SK-N-SH treated with all-trans-retinoic acid at 6 μM for 48 hours (cell line): ENCODE data around the gene IHH.

Source experiments
- ATAC-seq: fragments of 200-7000 bp; cut with Tn5 transposase; 3 replicates; pipeline ENCODE4 v1.9.1; 2020; ENCODE audit warnings: mild to moderate bottlenecking, moderate library complexity
- ARNTL ChIP-seq: fragments of 450-650 bp; formaldehyde crosslinking; IDR thresholded peaks from 2 replicates; pipeline ENCODE4 v1.5.0; 2020; ENCODE audit warnings: low read depth, mild to moderate bottlenecking, moderate library complexity, borderline replicate concordance
- BACH2 ChIP-seq: fragments of 250-450 bp; sonication (Bioruptor Pico); IDR thresholded peaks from 2 replicates; pipeline ENCODE4 v1.9.0; 2021; ENCODE audit warnings: mild to moderate bottlenecking, borderline replicate concordance
- CSDC2 ChIP-seq: fragments of 250-450 bp; sonication (Bioruptor Pico); IDR thresholded peaks from 2 replicates; pipeline ENCODE4 v1.5.0; 2020; ENCODE audit warnings: mild to moderate bottlenecking, moderate library complexity
- ESRRG ChIP-seq: fragments of 250-450 bp; sonication (Bioruptor Pico); IDR thresholded peaks from 2 replicates; pipeline ENCODE4 v1.6.1; 2021; ENCODE audit warnings: mild to moderate bottlenecking
- ISL1 ChIP-seq: fragments of 250-450 bp; sonication (Bioruptor Pico); IDR thresholded peaks from 2 replicates; pipeline ENCODE4 v2.1.2; 2022; ENCODE audit warnings: mild to moderate bottlenecking, moderate library complexity
- OSR1 ChIP-seq: fragments of 250-450 bp; sonication (Bioruptor Pico); IDR thresholded peaks from 2 replicates; pipeline ENCODE4 v1.8.0; 2022; ENCODE audit warnings: moderate library complexity, mild to moderate bottlenecking, inconsistent platforms
- PPARA ChIP-seq: fragments of 250-450 bp; sonication (Bioruptor Pico); IDR thresholded peaks from 2 replicates; pipeline ENCODE4 v1.5.0; 2020; ENCODE audit warnings: mild to moderate bottlenecking, borderline replicate concordance
- RARB ChIP-seq: fragments of 250-450 bp; sonication (Bioruptor Pico); IDR thresholded peaks from 2 replicates; pipeline ENCODE4 v1.8.0; 2021; ENCODE audit warnings: mild to moderate bottlenecking, moderate library complexity
- TCF4 ChIP-seq: fragments of 250-450 bp; sonication (Bioruptor Pico); IDR thresholded peaks from 2 replicates; pipeline ENCODE4 v1.8.0; 2021; ENCODE audit warnings: mild to moderate bottlenecking, moderate library complexity, borderline replicate concordance
- TOX ChIP-seq: fragments of 250-450 bp; sonication (Bioruptor Pico); IDR thresholded peaks from 2 replicates; pipeline ENCODE4 v1.8.0; 2021; ENCODE audit warnings: mild to moderate bottlenecking, moderate library complexity, borderline replicate concordance
- ZFP3 ChIP-seq: fragments of 250-450 bp; sonication (Bioruptor Pico); IDR thresholded peaks from 2 replicates; pipeline ENCODE4 v1.5.0; 2020; ENCODE audit warnings: mild to moderate bottlenecking, moderate library complexity
- ZFP30 ChIP-seq: fragments of 450-650 bp; formaldehyde crosslinking; IDR thresholded peaks from 2 replicates; pipeline ENCODE4 v1.5.0; 2022; ENCODE audit warnings: mild to moderate bottlenecking, moderate library complexity
- ZNF565 ChIP-seq: fragments of 450-650 bp; formaldehyde crosslinking; conservative IDR thresholded peaks from 2 replicates; pipeline ENCODE4 v1.5.0; 2020; ENCODE audit warnings: low read depth, mild to moderate bottlenecking, moderate library complexity
- ZNF70 ChIP-seq: fragments of 450-650 bp; formaldehyde crosslinking; IDR thresholded peaks from 2 replicates; pipeline ENCODE4 v1.5.0; 2020; ENCODE audit warnings: mild to moderate bottlenecking, moderate library complexity
- TF ChIP-seq, protein P1 (sequence below): fragments of 250-450 bp; sonication (Bioruptor Pico); IDR thresholded peaks from 2 replicates; pipeline ENCODE4 v1.5.1; 2021; ENCODE audit warnings: mild to moderate bottlenecking, moderate library complexity
- TF ChIP-seq, protein P2 (sequence below): fragments of 250-450 bp; sonication (Bioruptor Pico); IDR thresholded peaks from 2 replicates; pipeline ENCODE4 v1.5.1; 2020; ENCODE audit warnings: low read depth, mild to moderate bottlenecking, moderate library complexity
- TF ChIP-seq, protein P3 (sequence below): fragments of 250-450 bp; sonication (Bioruptor Pico); IDR thresholded peaks from 2 replicates; pipeline ENCODE4 v1.5.0; 2020; ENCODE audit warnings: mild to moderate bottlenecking, moderate library complexity
- TF ChIP-seq, protein P4 (sequence below): fragments of 250-450 bp; sonication (Bioruptor Pico); IDR thresholded peaks from 2 replicates; pipeline ENCODE4 v1.8.0; 2020; ENCODE audit warnings: mild to moderate bottlenecking, moderate library complexity, borderline replicate concordance

Gene IHH

DNA sequence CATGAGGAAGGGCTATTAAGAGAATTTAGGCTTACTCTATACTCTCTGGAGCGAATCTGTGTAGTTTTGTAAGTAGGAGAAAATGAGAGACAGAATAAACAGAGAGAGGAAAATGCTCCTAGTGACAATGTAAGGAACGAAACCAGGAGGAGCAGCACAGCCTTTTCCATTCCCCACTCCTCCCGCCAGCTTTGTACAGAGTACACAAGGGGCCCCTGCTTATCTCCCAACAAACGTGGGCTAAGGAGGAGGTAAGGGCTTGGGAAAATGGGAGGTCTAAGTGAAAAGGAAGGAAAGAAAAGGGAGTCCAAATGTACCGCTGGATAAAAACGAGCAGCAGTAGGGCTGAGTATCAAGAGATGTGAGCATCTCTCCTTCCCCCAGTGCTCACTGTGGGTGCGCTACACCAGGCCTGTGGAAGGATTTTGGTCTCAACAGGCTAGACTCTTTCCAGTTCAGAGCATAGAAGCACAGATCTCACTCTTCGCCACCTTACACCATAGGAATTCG lies 12.1 kb upstream of the IHH start:
- no peak for ATAC-seq
- TF ChIP-seq ISL1 (CRISPR knock-in tag): no peak
- no peak for TF ChIP-seq BACH2 (CRISPR knock-in tag)
- TF ChIP-seq ZFP3 (CRISPR knock-in tag): no peak
- TF ChIP-seq, protein P1, sequence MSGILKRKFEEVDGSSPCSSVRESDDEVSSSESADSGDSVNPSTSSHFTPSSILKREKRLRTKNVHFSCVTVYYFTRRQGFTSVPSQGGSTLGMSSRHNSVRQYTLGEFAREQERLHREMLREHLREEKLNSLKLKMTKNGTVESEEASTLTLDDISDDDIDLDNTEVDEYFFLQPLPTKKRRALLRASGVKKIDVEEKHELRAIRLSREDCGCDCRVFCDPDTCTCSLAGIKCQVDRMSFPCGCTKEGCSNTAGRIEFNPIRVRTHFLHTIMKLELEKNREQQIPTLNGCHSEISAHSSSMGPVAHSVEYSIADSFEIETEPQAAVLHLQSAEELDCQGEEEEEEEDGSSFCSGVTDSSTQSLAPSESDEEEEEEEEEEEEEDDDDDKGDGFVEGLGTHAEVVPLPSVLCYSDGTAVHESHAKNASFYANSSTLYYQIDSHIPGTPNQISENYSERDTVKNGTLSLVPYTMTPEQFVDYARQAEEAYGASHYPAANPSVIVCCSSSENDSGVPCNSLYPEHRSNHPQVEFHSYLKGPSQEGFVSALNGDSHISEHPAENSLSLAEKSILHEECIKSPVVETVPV (CRISPR knock-in tag): no peak
- TF ChIP-seq, protein P2, sequence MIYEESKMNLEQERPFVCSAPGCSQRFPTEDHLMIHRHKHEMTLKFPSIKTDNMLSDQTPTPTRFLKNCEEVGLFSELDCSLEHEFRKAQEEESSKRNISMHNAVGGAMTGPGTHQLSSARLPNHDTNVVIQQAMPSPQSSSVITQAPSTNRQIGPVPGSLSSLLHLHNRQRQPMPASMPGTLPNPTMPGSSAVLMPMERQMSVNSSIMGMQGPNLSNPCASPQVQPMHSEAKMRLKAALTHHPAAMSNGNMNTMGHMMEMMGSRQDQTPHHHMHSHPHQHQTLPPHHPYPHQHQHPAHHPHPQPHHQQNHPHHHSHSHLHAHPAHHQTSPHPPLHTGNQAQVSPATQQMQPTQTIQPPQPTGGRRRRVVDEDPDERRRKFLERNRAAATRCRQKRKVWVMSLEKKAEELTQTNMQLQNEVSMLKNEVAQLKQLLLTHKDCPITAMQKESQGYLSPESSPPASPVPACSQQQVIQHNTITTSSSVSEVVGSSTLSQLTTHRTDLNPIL (CRISPR knock-in tag): no peak
- TF ChIP-seq ZNF565 (CRISPR knock-in tag): no peak
- no peak for TF ChIP-seq ZFP30 (CRISPR knock-in tag)
- TF ChIP-seq CSDC2 (CRISPR knock-in tag): no peak
- no peak for TF ChIP-seq ZNF70 (CRISPR knock-in tag)
- no peak for TF ChIP-seq ARNTL
- no peak for TF ChIP-seq TOX
- TF ChIP-seq, protein P3, sequence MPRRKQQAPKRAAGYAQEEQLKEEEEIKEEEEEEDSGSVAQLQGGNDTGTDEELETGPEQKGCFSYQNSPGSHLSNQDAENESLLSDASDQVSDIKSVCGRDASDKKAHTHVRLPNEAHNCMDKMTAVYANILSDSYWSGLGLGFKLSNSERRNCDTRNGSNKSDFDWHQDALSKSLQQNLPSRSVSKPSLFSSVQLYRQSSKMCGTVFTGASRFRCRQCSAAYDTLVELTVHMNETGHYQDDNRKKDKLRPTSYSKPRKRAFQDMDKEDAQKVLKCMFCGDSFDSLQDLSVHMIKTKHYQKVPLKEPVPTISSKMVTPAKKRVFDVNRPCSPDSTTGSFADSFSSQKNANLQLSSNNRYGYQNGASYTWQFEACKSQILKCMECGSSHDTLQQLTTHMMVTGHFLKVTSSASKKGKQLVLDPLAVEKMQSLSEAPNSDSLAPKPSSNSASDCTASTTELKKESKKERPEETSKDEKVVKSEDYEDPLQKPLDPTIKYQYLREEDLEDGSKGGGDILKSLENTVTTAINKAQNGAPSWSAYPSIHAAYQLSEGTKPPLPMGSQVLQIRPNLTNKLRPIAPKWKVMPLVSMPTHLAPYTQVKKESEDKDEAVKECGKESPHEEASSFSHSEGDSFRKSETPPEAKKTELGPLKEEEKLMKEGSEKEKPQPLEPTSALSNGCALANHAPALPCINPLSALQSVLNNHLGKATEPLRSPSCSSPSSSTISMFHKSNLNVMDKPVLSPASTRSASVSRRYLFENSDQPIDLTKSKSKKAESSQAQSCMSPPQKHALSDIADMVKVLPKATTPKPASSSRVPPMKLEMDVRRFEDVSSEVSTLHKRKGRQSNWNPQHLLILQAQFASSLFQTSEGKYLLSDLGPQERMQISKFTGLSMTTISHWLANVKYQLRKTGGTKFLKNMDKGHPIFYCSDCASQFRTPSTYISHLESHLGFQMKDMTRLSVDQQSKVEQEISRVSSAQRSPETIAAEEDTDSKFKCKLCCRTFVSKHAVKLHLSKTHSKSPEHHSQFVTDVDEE (CRISPR knock-in tag): no peak
- no peak for TF ChIP-seq RARB (CRISPR knock-in tag)
- no peak for TF ChIP-seq ESRRG (CRISPR knock-in tag)
- no peak for TF ChIP-seq PPARA (CRISPR knock-in tag)
- TF ChIP-seq, protein P4, sequence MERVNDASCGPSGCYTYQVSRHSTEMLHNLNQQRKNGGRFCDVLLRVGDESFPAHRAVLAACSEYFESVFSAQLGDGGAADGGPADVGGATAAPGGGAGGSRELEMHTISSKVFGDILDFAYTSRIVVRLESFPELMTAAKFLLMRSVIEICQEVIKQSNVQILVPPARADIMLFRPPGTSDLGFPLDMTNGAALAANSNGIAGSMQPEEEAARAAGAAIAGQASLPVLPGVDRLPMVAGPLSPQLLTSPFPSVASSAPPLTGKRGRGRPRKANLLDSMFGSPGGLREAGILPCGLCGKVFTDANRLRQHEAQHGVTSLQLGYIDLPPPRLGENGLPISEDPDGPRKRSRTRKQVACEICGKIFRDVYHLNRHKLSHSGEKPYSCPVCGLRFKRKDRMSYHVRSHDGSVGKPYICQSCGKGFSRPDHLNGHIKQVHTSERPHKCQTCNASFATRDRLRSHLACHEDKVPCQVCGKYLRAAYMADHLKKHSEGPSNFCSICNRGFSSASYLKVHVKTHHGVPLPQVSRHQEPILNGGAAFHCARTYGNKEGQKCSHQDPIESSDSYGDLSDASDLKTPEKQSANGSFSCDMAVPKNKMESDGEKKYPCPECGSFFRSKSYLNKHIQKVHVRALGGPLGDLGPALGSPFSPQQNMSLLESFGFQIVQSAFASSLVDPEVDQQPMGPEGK (CRISPR knock-in tag): no peak

DNA sequence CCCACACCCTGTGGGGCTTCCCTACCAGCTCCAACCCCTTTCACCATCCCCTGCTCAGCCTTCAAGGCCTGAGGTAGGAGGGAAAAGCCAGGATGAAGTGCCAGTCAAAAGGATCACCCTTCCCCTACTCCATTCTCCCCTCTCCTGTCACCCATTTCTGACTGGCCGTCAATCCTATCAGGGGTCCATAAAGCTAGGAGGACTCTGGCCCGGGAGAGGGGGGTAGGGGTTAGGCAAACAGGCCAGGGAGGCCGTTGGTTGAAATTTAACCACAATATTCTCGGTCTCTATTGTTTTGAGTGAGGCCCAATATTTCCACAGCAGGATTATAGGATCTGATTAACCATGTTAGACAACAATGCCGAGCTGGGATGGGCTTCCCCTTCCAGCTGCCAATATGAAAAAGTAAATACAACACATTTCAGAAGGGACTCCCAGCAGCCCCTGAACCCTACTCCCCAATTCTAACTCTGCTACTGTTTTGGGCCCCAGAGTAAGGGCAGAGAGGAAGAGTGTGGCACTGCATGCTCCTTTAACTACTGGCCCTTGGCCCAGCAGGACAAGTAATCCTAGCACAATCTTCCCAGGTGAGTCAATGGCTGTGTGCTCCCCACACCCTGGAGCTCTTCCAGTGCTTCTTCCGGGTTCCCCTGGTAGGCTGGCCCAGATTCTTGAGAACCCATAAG lies 10.6 kb upstream of the IHH start:
- TF ChIP-seq ARNTL (no peak), OSR1 (CRISPR knock-in tag) (no peak), ZFP30 (CRISPR knock-in tag) (no peak), TOX (no peak), ISL1 (CRISPR knock-in tag) (no peak), TCF4 (no peak)
- TF ChIP-seq, protein P2 (CRISPR knock-in tag): no peak
- TF ChIP-seq, all 23 proteins: peak for 0
- no peak for ATAC-seq

DNA sequence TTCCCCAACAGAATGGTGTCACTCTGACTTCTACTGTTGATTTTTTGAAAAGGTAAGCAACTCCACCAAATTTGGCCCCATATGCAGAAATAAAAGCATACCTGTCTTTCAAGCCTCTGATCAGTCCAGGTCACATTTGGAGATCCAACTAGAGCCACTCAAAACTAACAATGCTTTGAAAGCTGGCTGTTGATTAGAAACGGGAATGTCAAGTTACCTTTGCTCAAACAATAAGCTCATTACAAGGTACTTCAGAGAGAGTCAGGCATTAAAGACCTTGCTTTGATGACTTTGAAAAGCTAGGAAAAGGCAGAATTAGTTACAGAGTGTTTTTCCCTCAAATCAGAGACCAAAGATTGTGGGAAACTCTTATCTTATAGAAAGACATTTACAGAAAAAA lies 4.8 kb upstream of the IHH start:
- TF ChIP-seq ARNTL (no peak), CSDC2 (CRISPR knock-in tag) (no peak), ISL1 (CRISPR knock-in tag) (no peak), TOX (no peak)
- TF ChIP-seq, protein P4 (CRISPR knock-in tag): no peak
- TF ChIP-seq, protein P3 (CRISPR knock-in tag): no peak
- no peak for ATAC-seq
